DOHH2 (cell line): ENCODE measurements around the gene SLC17A3.

Source experiments
- EZH2phosphoT487 ChIP-seq: fragments of 200-600 bp; sonication (generic); IDR thresholded peaks from 2 replicates; pipeline ENCODE4 v1.6.1; 2017; ENCODE audit warnings: borderline replicate concordance, mild to moderate bottlenecking, antibody characterized with exemption, low read length, moderate library complexity, mixed read lengths
- TF ChIP-seq, protein P1 (sequence below): fragments of 200-600 bp; sonication (generic); IDR thresholded peaks from one replicate; pipeline ENCODE4 v1.5.1; 2014; ENCODE audit warnings: antibody characterized with exemption, mild to moderate bottlenecking, low read depth, low read length; ENCODE audit not compliant: poor library complexity, severe bottlenecking

DNA sequence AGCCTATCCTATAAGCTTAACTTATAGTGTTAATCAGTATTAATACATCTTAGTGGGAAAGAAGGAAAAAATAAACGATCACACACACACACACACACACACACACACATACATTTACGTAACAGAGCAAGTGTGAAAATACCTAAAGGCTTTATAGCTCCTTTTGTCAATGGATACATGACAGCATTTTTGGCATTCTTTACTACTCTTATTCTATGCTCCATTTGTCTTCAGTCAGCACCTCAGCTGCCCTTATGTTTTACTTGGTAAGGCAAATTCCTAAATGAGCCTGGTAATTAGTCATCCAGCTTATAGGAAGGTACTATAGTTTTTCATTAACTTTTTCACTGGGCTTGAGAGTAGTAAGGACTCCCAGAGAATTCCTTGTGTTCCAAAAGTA, 25.1 kb upstream of the SLC17A3 start:
- TF ChIP-seq, protein P1, sequence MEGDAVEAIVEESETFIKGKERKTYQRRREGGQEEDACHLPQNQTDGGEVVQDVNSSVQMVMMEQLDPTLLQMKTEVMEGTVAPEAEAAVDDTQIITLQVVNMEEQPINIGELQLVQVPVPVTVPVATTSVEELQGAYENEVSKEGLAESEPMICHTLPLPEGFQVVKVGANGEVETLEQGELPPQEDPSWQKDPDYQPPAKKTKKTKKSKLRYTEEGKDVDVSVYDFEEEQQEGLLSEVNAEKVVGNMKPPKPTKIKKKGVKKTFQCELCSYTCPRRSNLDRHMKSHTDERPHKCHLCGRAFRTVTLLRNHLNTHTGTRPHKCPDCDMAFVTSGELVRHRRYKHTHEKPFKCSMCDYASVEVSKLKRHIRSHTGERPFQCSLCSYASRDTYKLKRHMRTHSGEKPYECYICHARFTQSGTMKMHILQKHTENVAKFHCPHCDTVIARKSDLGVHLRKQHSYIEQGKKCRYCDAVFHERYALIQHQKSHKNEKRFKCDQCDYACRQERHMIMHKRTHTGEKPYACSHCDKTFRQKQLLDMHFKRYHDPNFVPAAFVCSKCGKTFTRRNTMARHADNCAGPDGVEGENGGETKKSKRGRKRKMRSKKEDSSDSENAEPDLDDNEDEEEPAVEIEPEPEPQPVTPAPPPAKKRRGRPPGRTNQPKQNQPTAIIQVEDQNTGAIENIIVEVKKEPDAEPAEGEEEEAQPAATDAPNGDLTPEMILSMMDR = no peak
- no peak for TF ChIP-seq EZH2phosphoT487
